H1 (cell line): ENCODE measurements around the gene LCOR. TPM values are rescaled to one million over a fixed set of nuclear protein-coding genes. Genes with fewer than 3 reads are reported as not detected.

Experiments
- BACH1 ChIP-seq: IDR thresholded peaks from 2 replicates; pipeline ENCODE4 v1.6.1; 2012; ENCODE audit warnings: low read length, improper control_type of control experiment
- CHD2 ChIP-seq: IDR thresholded peaks from 2 replicates; pipeline ENCODE4 v1.6.1; 2012; ENCODE audit warnings: low read length, improper control_type of control experiment
- GTF2F1 ChIP-seq: IDR thresholded peaks from 2 replicates; pipeline ENCODE4 v1.6.1; 2012; ENCODE audit warnings: low read depth, low read length, improper control_type of control experiment, borderline replicate concordance
- PHF8 ChIP-seq: fragments of 200-600 bp; sonication (generic); conservative IDR thresholded peaks from 2 replicates; pipeline ENCODE4 v1.7.1; 2012; ENCODE audit warnings: low read depth, mild to moderate bottlenecking, inconsistent platforms, low read length, moderate library complexity
- POLR2AphosphoS5 ChIP-seq: IDR thresholded peaks from 2 replicates; pipeline ENCODE4 v1.6.1; 2011; ENCODE audit warnings: low read depth, low read length
- RFX5 ChIP-seq: IDR thresholded peaks from 2 replicates; pipeline ENCODE4 v1.6.1; 2011; ENCODE audit warnings: low read depth, low read length, improper control_type of control experiment, borderline replicate concordance
- SIX5 ChIP-seq: IDR thresholded peaks from 2 replicates; pipeline ENCODE4 v1.6.1; 2011; ENCODE audit warnings: mild to moderate bottlenecking, low read depth, low read length
- SP2 ChIP-seq: IDR thresholded peaks from 2 replicates; pipeline ENCODE4 v1.6.1; 2012; ENCODE audit warnings: mild to moderate bottlenecking, low read length, inconsistent platforms
- TCF12 ChIP-seq: IDR thresholded peaks from 2 replicates; pipeline ENCODE4 v1.6.1; 2011; ENCODE audit warnings: low read depth, mild to moderate bottlenecking, low read length
- polyA plus RNA-seq, 7 experiments: library from polyadenylated mRNA; depleted of rRNA in 3 of 7; stranded (reverse) in 5 of 7; unstranded in 2 of 7; fragments of >200 nt in 5 of 7; fragments of 200-250 nt in 2 of 7; gene quantifications; 1 replicate in 5 of 7; 2 replicates in 1 of 7; 4 replicates in 1 of 7; pipeline versions ENCODE4 v1.2.1 to v1.2.3, GENCODE V29; 2011 to 2013; ENCODE audit warnings: missing spikeins in 2 of 7, mixed read lengths in 2 of 7
- total RNA-seq: library from RNA; stranded (reverse); fragmentation: NEBNext Ultra II Directional; extraction: Animal tissue kit (Norgen Biotek cat#: 25700); gene quantifications from 2 replicates; pipeline ENCODE4 v1.2.1, GENCODE V29; 2021

Gene LCOR
- total and polyA plus RNA-seq, 2 of the 8 experiments (the other 6 are each of a cell fraction or from before 2014, with no cell fraction given), result 4.7 to 25.5 TPM

GRCh38 chr10:96951954-96952353, 119.9 kb downstream of the LCOR start (continued):
- TF ChIP-seq POLR2AphosphoS5 (no peak), TCF12 (no peak), SIX5 (no peak), SP2 (no peak), GTF2F1 (no peak), BACH1 (no peak), CHD2 (no peak), RFX5 (no peak), PHF8 (no peak)
